SK-N-SH (cell line): ENCODE measurements around the gene OOSP2. TPM values are rescaled to one million over a fixed set of nuclear protein-coding genes. Genes with fewer than 3 reads are reported as not detected.

Experiments
- CTCF ChIA-PET: fragments of 300-600, 350-600 bp; formaldehyde crosslinking; extraction: SDS; loops from one replicate; lab custom pipeline; 2021; lab: Yijun Ruan, JAX
- POLR2A ChIA-PET: fragments of 350-600 bp; sonication (Branson Sonifier 250); formaldehyde crosslinking; extraction: SDS; loops from one replicate; lab custom pipeline; 2020; ENCODE audit warnings: antibody characterized with exemption, inconsistent platforms; lab: Yijun Ruan, JAX
- DNase-seq: peaks from one replicate; pipeline ENCODE4 v3.0.0; 2012
- H2AFZ ChIP-seq: fragments of 200-600 bp; sonication (generic); 2 replicates; pipeline ENCODE4 v1.8.1; 2016; ENCODE audit warnings: antibody characterized with exemption, mild to moderate bottlenecking, low read depth
- H3F3A ChIP-seq: fragments of 200-600 bp; sonication (generic); replicated peaks from 2 replicates; pipeline ENCODE3; 2016; ENCODE audit warnings: antibody characterized with exemption, mild to moderate bottlenecking; ENCODE audit not compliant: insufficient read depth
- H3K27ac ChIP-seq, 2 experiments: fragments of 200-500 bp in 1 of 2; fragments of 200-600 bp in 1 of 2; sonication (Bioruptor generic) in 1 of 2; sonication (generic), shearing (Covaris generic) in 1 of 2; 2 replicates each; pipeline versions ENCODE4 v1.5.1 to v1.6.1; 2014 to 2016; ENCODE audit warnings: low read depth in 2 of 2, inconsistent platforms in 1 of 2, low read length in 1 of 2, mild to moderate bottlenecking in 1 of 2, mixed read lengths in 1 of 2
- H3K27me3 ChIP-seq: fragments of 200-600 bp; sonication (generic), shearing (Covaris generic); 2 replicates; pipeline ENCODE4 v1.6.1; 2016; ENCODE audit warnings: mixed run types; ENCODE audit not compliant: insufficient read depth
- H3K36me3 ChIP-seq, 2 experiments: fragments of 200-500 bp in 1 of 2; fragments of 200-600 bp in 1 of 2; sonication (Bioruptor generic) in 1 of 2; sonication (generic) in 1 of 2; replicated peaks in 1 of 2; 2 replicates each; pipeline versions ENCODE3 to v1.5.1; 2014 to 2016; ENCODE audit warnings: low read length in 1 of 2, mild to moderate bottlenecking in 1 of 2; ENCODE audit not compliant: insufficient read depth in 2 of 2, control insufficient read depth in 1 of 2
- H3K4me1 ChIP-seq, 2 experiments: fragments of 200-500 bp in 1 of 2; fragments of 200-600 bp in 1 of 2; sonication (Bioruptor generic) in 1 of 2; sonication (generic), shearing (Covaris generic) in 1 of 2; 2 replicates each; pipeline versions ENCODE4 v1.5.1 to v1.6.1; 2014 to 2016; ENCODE audit warnings: low read depth in 1 of 2, low read length in 1 of 2, mixed run types in 1 of 2; ENCODE audit not compliant: insufficient read depth in 2 of 2, control insufficient read depth in 1 of 2
- H3K4me2 ChIP-seq: fragments of 200-600 bp; sonication (generic), shearing (Covaris generic); 2 replicates; pipeline ENCODE4 v1.6.1; 2017; ENCODE audit warnings: mixed run types
- H3K4me3 ChIP-seq, 2 experiments: fragments of 200-500 bp in 1 of 2; fragments of 200-600 bp in 1 of 2; sonication (Bioruptor generic) in 1 of 2; sonication (generic), shearing (Covaris generic) in 1 of 2; 2 replicates each; pipeline versions ENCODE4 v1.5.1 to v1.8.1; 2014 to 2016; ENCODE audit warnings: low read depth in 2 of 2, inconsistent platforms in 1 of 2, low read length in 1 of 2, mild to moderate bottlenecking in 1 of 2, mixed read lengths in 1 of 2, moderate library complexity in 1 of 2
- H3K79me2 ChIP-seq: fragments of 200-600 bp; sonication (generic); 2 replicates; pipeline ENCODE4 v1.8.1; 2017; ENCODE audit warnings: mild to moderate bottlenecking; ENCODE audit not compliant: insufficient read depth
- H3K9ac ChIP-seq: fragments of 200-600 bp; sonication (generic); 2 replicates; pipeline ENCODE4 v1.6.1; 2017; ENCODE audit warnings: mixed run types
- H3K9me2 ChIP-seq: fragments of 200-600 bp; sonication (generic); 2 replicates; pipeline ENCODE4 v1.6.1; 2017; ENCODE audit warnings: mixed run types
- H3K9me3 ChIP-seq: fragments of 200-600 bp; sonication (generic); 2 replicates; pipeline ENCODE4 v1.6.1; 2017; ENCODE audit warnings: mixed run types, mild to moderate bottlenecking, moderate library complexity
- H4K20me1 ChIP-seq: fragments of 200-600 bp; sonication (generic); 2 replicates; pipeline ENCODE4 v1.6.1; 2017; ENCODE audit warnings: mild to moderate bottlenecking, mixed run types; ENCODE audit not compliant: insufficient read depth
- EZH2phosphoT487 ChIP-seq: fragments of 200-600 bp; sonication (generic); IDR thresholded peaks from 2 replicates; pipeline ENCODE4 v1.6.1; 2017; ENCODE audit warnings: low read depth, mixed run types, mild to moderate bottlenecking, antibody characterized with exemption, moderate library complexity, borderline replicate concordance
- FOXJ3 ChIP-seq: sonication (generic); formaldehyde crosslinking; IDR thresholded peaks from 2 replicates; pipeline ENCODE4 v1.5.1; 2020; ENCODE audit warnings: mild to moderate bottlenecking, missing genetic modification reagents
- NFIC ChIP-seq: IDR thresholded peaks from 2 replicates; pipeline ENCODE4 v1.4.0; 2012; ENCODE audit warnings: borderline replicate concordance
- PBX3 ChIP-seq: IDR thresholded peaks from 2 replicates; pipeline ENCODE4; 2012
- POLR2AphosphoS5 ChIP-seq: IDR thresholded peaks from 2 replicates; pipeline ENCODE4 v1.6.1; 2012; ENCODE audit warnings: low read depth, low read length
- RAD21 ChIP-seq: IDR thresholded peaks from 2 replicates; pipeline ENCODE4 v1.6.1; 2012; ENCODE audit warnings: mild to moderate bottlenecking, low read length
- RFX5 ChIP-seq: IDR thresholded peaks from 2 replicates; pipeline ENCODE4 v1.6.1; 2012; ENCODE audit warnings: mild to moderate bottlenecking, improper control_type of control experiment, low read length
- RXRA ChIP-seq: IDR thresholded peaks from 2 replicates; pipeline ENCODE4 v1.4.0; 2012; ENCODE audit warnings: low read depth, mild to moderate bottlenecking, borderline replicate concordance
- SIN3A ChIP-seq: IDR thresholded peaks from 2 replicates; pipeline ENCODE4 v1.6.1; 2012; ENCODE audit warnings: low read depth, mild to moderate bottlenecking, low read length, moderate library complexity, borderline replicate concordance
- SMC3 ChIP-seq: IDR thresholded peaks from 2 replicates; pipeline ENCODE4 v1.6.1; 2012; ENCODE audit warnings: low read depth, low read length, improper control_type of control experiment
- TCF12 ChIP-seq: IDR thresholded peaks from 2 replicates; pipeline ENCODE4 v1.4.0; 2012
- ZBTB33 ChIP-seq: IDR thresholded peaks from 2 replicates; pipeline ENCODE4 v1.4.0; 2012; ENCODE audit warnings: low read depth, borderline replicate concordance
- WGBS: methylation state at CpG from one replicate; pipeline ENCODE4 v1.1.6; 2017; ENCODE audit warnings: low lambda C conversion rate; 5-methylcytosine and 5-hydroxymethylcytosine counted together
- polyA plus RNA-seq, 3 experiments: library from polyadenylated mRNA; depleted of rRNA; stranded (reverse); fragments of >200 nt; gene quantifications; 2 replicates each; pipeline ENCODE4 v1.2.3, GENCODE V29; 2012
- TF ChIP-seq, protein P1 (sequence below): IDR thresholded peaks from 2 replicates; pipeline ENCODE4 v1.4.0; 2012; ENCODE audit warnings: low read depth, borderline replicate concordance
- TF ChIP-seq, protein P2 (sequence below): fragments of 150-350 bp; IDR thresholded peaks from 2 replicates; pipeline ENCODE4 v1.6.1; 2016; ENCODE audit warnings: mild to moderate bottlenecking, low read depth, low read length

Gene OOSP2
- polyA plus RNA-seq, 1 of the 3 experiments (the other 2 are of a cell fraction): not detected

DNA sequence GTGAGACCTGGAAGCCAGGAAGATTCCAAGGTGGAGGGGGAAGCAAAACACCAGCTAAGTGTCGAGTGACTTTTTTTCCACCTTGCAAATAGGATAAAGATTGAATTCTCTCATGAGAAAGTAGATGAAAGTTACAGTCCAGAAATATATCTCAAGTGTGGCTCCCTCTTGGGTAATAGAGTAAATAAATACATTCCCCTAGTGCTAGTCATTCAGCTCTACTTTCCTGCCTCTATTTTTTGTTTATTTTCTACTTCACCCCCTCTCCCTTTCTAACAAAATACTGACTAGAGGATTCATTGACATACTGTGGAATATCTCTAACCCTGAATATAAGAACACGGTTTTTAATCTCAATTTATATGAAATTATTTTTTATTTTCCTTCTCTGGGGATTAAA lies 42.4 kb upstream of the OOSP2 start (continued):
- TF ChIP-seq ZBTB33: no peak
- TF ChIP-seq TCF12: no peak
- TF ChIP-seq EZH2phosphoT487: no peak
- TF ChIP-seq, protein P1, sequence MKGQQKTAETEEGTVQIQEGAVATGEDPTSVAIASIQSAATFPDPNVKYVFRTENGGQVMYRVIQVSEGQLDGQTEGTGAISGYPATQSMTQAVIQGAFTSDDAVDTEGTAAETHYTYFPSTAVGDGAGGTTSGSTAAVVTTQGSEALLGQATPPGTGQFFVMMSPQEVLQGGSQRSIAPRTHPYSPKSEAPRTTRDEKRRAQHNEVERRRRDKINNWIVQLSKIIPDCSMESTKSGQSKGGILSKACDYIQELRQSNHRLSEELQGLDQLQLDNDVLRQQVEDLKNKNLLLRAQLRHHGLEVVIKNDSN: no peak
- TF ChIP-seq RFX5: no peak
- TF ChIP-seq FOXJ3 (CRISPR knock-in tag): no peak
- no peak for TF ChIP-seq SIN3A

DNA sequence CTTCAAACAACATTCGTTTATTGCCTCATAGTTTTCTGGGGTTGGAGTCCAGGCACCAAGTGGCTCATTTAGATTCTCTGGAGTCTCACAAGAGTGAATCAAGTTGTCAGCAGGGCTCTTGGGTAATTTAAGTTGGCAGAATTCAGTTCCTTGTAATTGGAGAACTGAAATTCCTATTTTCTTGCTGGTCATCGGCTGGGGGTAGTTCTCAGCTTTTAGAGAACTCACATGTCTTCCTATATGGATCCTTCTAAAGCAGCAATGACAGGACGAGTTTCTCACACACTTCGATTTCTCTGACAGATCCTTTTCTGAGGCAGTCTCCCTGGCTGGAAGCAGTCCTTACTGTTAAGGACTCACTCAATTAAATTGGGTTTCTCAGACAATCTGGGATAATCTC lies 40.5 kb upstream of the OOSP2 start:
- H3K27ac ChIP-seq: no peak overlapping the region
- TF ChIP-seq POLR2AphosphoS5: no peak
- no peak for TF ChIP-seq RXRA
- TF ChIP-seq PBX3: no peak
- no peak overlapping the region for H3K4me3 ChIP-seq

DNA sequence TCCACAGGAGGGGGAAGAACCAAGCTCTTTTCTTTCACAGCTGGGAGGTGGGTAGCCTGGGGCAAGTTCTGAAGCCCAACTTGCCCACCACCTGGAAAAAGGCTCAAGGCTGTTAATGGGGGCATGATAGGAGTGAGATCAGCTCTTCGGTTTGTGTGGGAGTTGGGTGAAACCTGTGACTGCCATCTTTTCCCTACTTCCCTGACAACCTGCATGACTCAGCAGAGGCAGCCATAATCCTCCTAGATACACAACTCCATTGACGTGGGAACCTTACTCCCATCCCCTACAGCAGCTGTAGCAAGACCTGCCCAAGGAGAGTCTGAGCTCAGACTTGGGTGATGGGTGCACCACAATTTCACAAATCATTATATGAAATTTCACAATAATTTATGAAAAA lies 36.5 kb upstream of the OOSP2 start:
- WGBS: 27% methylated on average over 2 of the region's 2 CpGs
- Histone ChIP-seq H3K9ac (no peak overlapping the region), H3K27me3 (no peaks in the 10 kb centered on the region), H4K20me1 (no peaks in the 10 kb centered on the region), H3F3A (no peaks in the 10 kb centered on the region), H3K9me3 (no peaks in the 10 kb centered on the region), H3K79me2 (no peaks in the 10 kb centered on the region), H3K36me3 (no peaks in the 10 kb centered on the region), H2AFZ (no peak overlapping the region), H3K4me3 (no peak overlapping the region), H3K4me1 (no peaks in the 10 kb centered on the region), H3K27ac (no peak overlapping the region), H3K4me2 (no peak overlapping the region), H3K9me2 (no peaks in the 10 kb centered on the region)
- ChIA-PET CTCF (interaction anchor here (0.6 kb wide), 1 partner anchor 138 kb away, joined by 3 read pairs; no protein-coding TSS in a partner anchor), POLR2A (no interaction called here)
- no peak for DNase-seq
- TF ChIP-seq, protein P2, sequence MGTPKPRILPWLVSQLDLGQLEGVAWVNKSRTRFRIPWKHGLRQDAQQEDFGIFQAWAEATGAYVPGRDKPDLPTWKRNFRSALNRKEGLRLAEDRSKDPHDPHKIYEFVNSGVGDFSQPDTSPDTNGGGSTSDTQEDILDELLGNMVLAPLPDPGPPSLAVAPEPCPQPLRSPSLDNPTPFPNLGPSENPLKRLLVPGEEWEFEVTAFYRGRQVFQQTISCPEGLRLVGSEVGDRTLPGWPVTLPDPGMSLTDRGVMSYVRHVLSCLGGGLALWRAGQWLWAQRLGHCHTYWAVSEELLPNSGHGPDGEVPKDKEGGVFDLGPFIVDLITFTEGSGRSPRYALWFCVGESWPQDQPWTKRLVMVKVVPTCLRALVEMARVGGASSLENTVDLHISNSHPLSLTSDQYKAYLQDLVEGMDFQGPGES: no peak
- no peak for TF ChIP-seq RAD21
- TF ChIP-seq POLR2AphosphoS5: no peak
- no peak for TF ChIP-seq SMC3
- no peak for TF ChIP-seq NFIC
- TF ChIP-seq ZBTB33: no peak

More for the DNA sequence above, 40.5 kb upstream of the OOSP2 start:
- Histone ChIP-seq H3K4me2 (no peak overlapping the region), H3K9me2 (no peaks in the 10 kb centered on the region), H4K20me1 (no peaks in the 10 kb centered on the region), H3F3A (no peaks in the 10 kb centered on the region), H3K36me3 (no peaks in the 10 kb centered on the region), H3K27me3 (no peaks in the 10 kb centered on the region), H2AFZ (peak overlapping the region; percentile 56; the same call in 1 of the 2 replicates), H3K9me3 (no peaks in the 10 kb centered on the region), H3K9ac (no peak overlapping the region), H3K4me1 (no peaks in the 10 kb centered on the region), H3K79me2 (no peaks in the 10 kb centered on the region)
- DNase-seq: no peak
- ChIA-PET POLR2A (no interaction called here), CTCF (interaction anchor here (0.6 to 1.3 kb wide), 2 partner anchors 11 to 739 kb away, joined by 3 read pairs; no protein-coding TSS in a partner anchor)
- 4% methylated on average over 4 of the region's 4 CpGs for WGBS
